Heart right ventricle (tissue), 16 donors: ENCODE measurements around the gene VSX2. TPM values are rescaled to one million over a fixed set of nuclear protein-coding genes. Genes with fewer than 3 reads are reported as not detected.

Source experiments
- ATAC-seq, 8 donors: fragments of 200-7000 bp; cut with Tn5 transposase; one replicate each; pipeline ENCODE4 v1.9.1; 2020; ENCODE audit warnings: mild to moderate bottlenecking in 8 of 8, moderate library complexity in 8 of 8, moderate number of reproducible peaks in 1 of 8
- DNase-seq, 2 donors: peaks; one replicate each; pipeline ENCODE4 v3.0.0-alpha.2; 2020
- H3K27ac ChIP-seq, 10 donors: fragments of 200-600 bp; sonication (generic) in 2 of 10; one replicate each; pipeline versions ENCODE4 v1.5.0 to v1.8.0; 2020 to 2022; ENCODE audit warnings: mild to moderate bottlenecking in 3 of 10
- H3K27me3 ChIP-seq, 7 donors: fragments of 200-600 bp; one replicate each; pipeline ENCODE4 v1.8.0; 2021 to 2022; ENCODE audit warnings: mild to moderate bottlenecking in 2 of 7
- H3K36me3 ChIP-seq, 9 donors: fragments of 200-600 bp; sonication (generic) in 1 of 9; one replicate each; pipeline versions ENCODE4 v1.5.0 to v1.8.0; 2020 to 2022; ENCODE audit warnings: mild to moderate bottlenecking in 2 of 9
- H3K4me1 ChIP-seq, 9 donors: fragments of 200-600 bp; sonication (generic) in 1 of 9; one replicate each; pipeline versions ENCODE4 v1.5.0 to v1.8.0; 2020 to 2022; ENCODE audit warnings: mild to moderate bottlenecking in 4 of 9
- H3K4me3 ChIP-seq, 10 donors: fragments of 200-600 bp; sonication (generic) in 2 of 10; one replicate each; pipeline versions ENCODE4 v1.5.0 to v1.8.0; 2020 to 2022; ENCODE audit warnings: mild to moderate bottlenecking in 7 of 10, moderate library complexity in 2 of 10
- H3K9me3 ChIP-seq, 11 donors: fragments of 200-600 bp in 10 of 11; sonication (generic) in 2 of 11; one replicate each; pipeline versions ENCODE4 v1.5.0 to v1.8.0; 2013 to 2022; ENCODE audit warnings: mild to moderate bottlenecking in 2 of 11, control low read depth in 1 of 11, moderate library complexity in 1 of 11
- CTCF ChIP-seq, 9 donors: fragments of 200-600 bp; sonication (generic) in 2 of 9; IDR thresholded peaks; one replicate each; pipeline versions ENCODE4 v1.5.0 to v1.8.0; 2021 to 2022; ENCODE audit warnings: antibody characterized with exemption in 9 of 9, mild to moderate bottlenecking in 5 of 9, moderate library complexity in 1 of 9
- WGBS, 2 donors: extraction: QIAGEN DNeasy Blood & Tissue Kit; methylation state at CpG; one replicate each; pipeline ENCODE4 v1.1.7; 2013; ENCODE audit warnings: inconsistent platforms in 1 of 2; 5-methylcytosine and 5-hydroxymethylcytosine counted together
- intact Hi-C, 10 donors: fragments of 100-400 bp; cut with DNase I; formaldehyde crosslinking; loops; one replicate each; pipeline versions ENCODE4 v1.11.1 to v1.14.2; 2022
- polyA plus RNA-seq, 2 donors: library from polyadenylated mRNA; stranded (reverse); fragments of 200-250 nt; gene quantifications; one replicate each; pipeline ENCODE4 v1.2.3, GENCODE V29; 2013
- total RNA-seq, 10 donors: library from RNA; stranded (reverse); fragmentation: NEBNext Ultra II Directional in 3 of 10; extraction: Animal tissue kit (Norgen Biotek cat#: 25700) in 3 of 10; gene quantifications; one replicate each; pipeline versions ENCODE4 v1.2.1 to v1.2.4, GENCODE V29; 2021 to 2023
- donor health status: Arrhythmogenic right ventricular cardiomyopathy.
- donor health status: ischemic (EF 13 %, LVEDD 7.1; RV severe dilation, severe dysfunction).
- donor health status: healthy with polysubstance abuse.
- donor health status: DM: no; HTN: yes; CAD: no.
- donor health status: DM: no; HTN: no; CAD: no.
- donor health status: ischemic (EF 25% LVEDD 6.9; RV normal size, moderate dysfunction).
- donor health status: ischemic (EF 25% LVEDD 5.7; RV mildly dilated, moderate dysfunction).
- donor health status: healthy.
- donor health status: DM: yes; HTN: yes; CAD: no.
- donor health status: Ischemic cardiomyopathy.
- donor health status: ischemic (EF 35%, LVEDD 5.7; RV mildly dilated, moderate dysfunction).
- donor health status: nonischemic (EF 11% LVEDD 7.7; RV severe dilation, severe dysfunction).
- donor health status: DM: yes; HTN: yes; CAD: no.
- donor health status: PGD.
- donor health status: ischemic (EF 29% LVEDD 5.4; RV normal size, mild dysfunction).
- donor health status: nonischemic (EF 23%, LVEDD 6.1; RV moderate dilation, normal function).

The VSX2 gene
- total and polyA plus RNA-seq, 12 donors, result not detected

- DNase-seq (no peak), ATAC-seq (no peak)
- Histone ChIP-seq H3K9me3 (no peaks in the 10 kb centered on the region), H3K4me1 (no peaks in the 10 kb centered on the region), H3K27me3 (no peaks in the 10 kb centered on the region), H3K27ac (no peak overlapping the region), H3K36me3 (peaks cover 0 to 46% (median 13%) of the 10 kb centered on the region in 9 donors), H3K4me3 (no peak overlapping the region)
- intact Hi-C loops, result no loop called here
- no peak for TF ChIP-seq CTCF (IDR thresholded peaks at IDR 0.05)
- whole genome bisulfite sequencing, 2 donors, result 95 to 97% methylated on average over 7 of the region's 7 CpGs
Observed at GRCh38 chr14:74198441-74199234, 40.6 kb upstream of the VSX2 start.

GRCh38 chr14:74202113-74202512 is 37.1 kb upstream of the VSX2 start:
- H3K36me3 ChIP-seq, result peaks cover 0 to 47% (median 13%) of the 10 kb centered on the region in 9 donors
- ATAC-seq, result no peak
- DNase-seq, result no peak

GRCh38 chr14:74203639-74204038 is 35.6 kb upstream of the VSX2 start:
- TF ChIP-seq CTCF (IDR thresholded peaks at IDR 0.05), result no peak
- WGBS, 2 donors, result 95 to 97% methylated on average over 8 of the region's 8 CpGs
- DNase-seq, result no peak
- no peaks in the 10 kb centered on the region for H3K27me3 ChIP-seq
- H3K9me3 ChIP-seq, result no peaks in the 10 kb centered on the region
- no peak for ATAC-seq
- H3K36me3 ChIP-seq, result peaks cover 0 to 47% (median 13%) of the 10 kb centered on the region in 9 donors
- intact Hi-C loops, result no loop called here
- H3K27ac ChIP-seq, result no peak overlapping the region
- no peak overlapping the region for H3K4me3 ChIP-seq
- no peaks in the 10 kb centered on the region for H3K4me1 ChIP-seq

More at GRCh38 chr14:74202113-74202512, 37.1 kb upstream of the VSX2 start:
- H3K27me3 ChIP-seq, result no peaks in the 10 kb centered on the region
- H3K9me3 ChIP-seq, result no peaks in the 10 kb centered on the region
- H3K4me1 ChIP-seq, result no peaks in the 10 kb centered on the region
- intact Hi-C loops, result no loop called here
- H3K27ac ChIP-seq, result no peak overlapping the region
- no peak for TF ChIP-seq CTCF (IDR thresholded peaks at IDR 0.05)
- no peak overlapping the region for H3K4me3 ChIP-seq

GRCh38 chr14:74204491-74204890 is 34.8 kb upstream of the VSX2 start:
- ATAC-seq (no peak), DNase-seq (no peak)
- TF ChIP-seq CTCF (IDR thresholded peaks at IDR 0.05), result no peak
- Histone ChIP-seq H3K27me3 (no peaks in the 10 kb centered on the region), H3K4me3 (no peak overlapping the region), H3K9me3 (no peaks in the 10 kb centered on the region), H3K27ac (no peak overlapping the region), H3K36me3 (peaks cover 0 to 39% (median 6%) of the 10 kb centered on the region in 9 donors), H3K4me1 (no peaks in the 10 kb centered on the region)
- intact Hi-C loops, result no loop called here
- WGBS, 2 donors, result 96 to 97% methylated on average over 6 of the region's 6 CpGs
